ENCODE results near the gene HOXC9.

DNA sequence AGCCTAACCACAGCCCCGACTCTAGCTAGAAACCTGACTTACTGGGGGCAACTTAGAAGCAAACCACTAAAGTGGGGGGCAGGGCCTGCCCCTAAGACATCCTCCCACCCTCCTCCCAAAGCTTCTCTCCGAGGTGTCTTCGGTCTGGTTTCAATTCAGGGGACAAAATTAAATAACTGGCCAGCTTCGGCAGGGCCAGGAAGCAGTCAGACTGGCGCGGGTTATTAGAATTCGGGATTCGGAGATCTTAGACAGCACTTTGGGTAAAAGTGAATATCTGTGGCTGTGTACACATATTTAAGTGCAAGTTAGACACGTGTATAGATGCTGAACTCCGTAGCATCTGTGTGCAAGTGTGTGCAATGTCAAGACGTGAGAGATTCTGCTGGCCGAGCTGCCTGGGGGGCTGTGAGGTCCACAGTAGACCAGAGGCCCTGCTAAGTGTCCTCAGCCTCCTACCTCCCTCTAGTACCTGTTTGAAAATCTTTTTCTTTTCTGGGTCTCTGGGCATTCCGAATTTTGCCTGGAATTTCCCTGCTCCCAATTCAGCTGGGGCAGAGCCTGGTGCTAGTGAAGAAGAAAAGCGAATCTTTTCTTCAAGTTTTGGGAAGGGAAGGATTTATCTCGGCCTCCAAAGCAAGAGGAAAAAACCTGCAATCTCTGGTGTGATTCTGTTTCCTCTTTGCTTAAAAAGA, 19.0 kb upstream of the HOXC9 start:
- TF ChIP-seq, protein P1, sequence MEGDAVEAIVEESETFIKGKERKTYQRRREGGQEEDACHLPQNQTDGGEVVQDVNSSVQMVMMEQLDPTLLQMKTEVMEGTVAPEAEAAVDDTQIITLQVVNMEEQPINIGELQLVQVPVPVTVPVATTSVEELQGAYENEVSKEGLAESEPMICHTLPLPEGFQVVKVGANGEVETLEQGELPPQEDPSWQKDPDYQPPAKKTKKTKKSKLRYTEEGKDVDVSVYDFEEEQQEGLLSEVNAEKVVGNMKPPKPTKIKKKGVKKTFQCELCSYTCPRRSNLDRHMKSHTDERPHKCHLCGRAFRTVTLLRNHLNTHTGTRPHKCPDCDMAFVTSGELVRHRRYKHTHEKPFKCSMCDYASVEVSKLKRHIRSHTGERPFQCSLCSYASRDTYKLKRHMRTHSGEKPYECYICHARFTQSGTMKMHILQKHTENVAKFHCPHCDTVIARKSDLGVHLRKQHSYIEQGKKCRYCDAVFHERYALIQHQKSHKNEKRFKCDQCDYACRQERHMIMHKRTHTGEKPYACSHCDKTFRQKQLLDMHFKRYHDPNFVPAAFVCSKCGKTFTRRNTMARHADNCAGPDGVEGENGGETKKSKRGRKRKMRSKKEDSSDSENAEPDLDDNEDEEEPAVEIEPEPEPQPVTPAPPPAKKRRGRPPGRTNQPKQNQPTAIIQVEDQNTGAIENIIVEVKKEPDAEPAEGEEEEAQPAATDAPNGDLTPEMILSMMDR (IDR thresholded peaks at IDR 0.05) = no peak
- no peak for TF ChIP-seq POLR2A (IDR thresholded peaks at IDR 0.05)

Data from stomach (tissue), 4 donors.